Amygdala (tissue), 56 donors: ENCODE measurements around the gene SFSWAP.

Experiments used
- DNase-seq, 56 donors: peaks; one replicate each; lab custom pipeline; 2025; lab: John Stamatoyannopoulos, UW

The SFSWAP gene

GRCh38 chr12:131782061-131782460 lies 71.2 kb downstream of the SFSWAP start:
- DNase-seq = no peak

DNA sequence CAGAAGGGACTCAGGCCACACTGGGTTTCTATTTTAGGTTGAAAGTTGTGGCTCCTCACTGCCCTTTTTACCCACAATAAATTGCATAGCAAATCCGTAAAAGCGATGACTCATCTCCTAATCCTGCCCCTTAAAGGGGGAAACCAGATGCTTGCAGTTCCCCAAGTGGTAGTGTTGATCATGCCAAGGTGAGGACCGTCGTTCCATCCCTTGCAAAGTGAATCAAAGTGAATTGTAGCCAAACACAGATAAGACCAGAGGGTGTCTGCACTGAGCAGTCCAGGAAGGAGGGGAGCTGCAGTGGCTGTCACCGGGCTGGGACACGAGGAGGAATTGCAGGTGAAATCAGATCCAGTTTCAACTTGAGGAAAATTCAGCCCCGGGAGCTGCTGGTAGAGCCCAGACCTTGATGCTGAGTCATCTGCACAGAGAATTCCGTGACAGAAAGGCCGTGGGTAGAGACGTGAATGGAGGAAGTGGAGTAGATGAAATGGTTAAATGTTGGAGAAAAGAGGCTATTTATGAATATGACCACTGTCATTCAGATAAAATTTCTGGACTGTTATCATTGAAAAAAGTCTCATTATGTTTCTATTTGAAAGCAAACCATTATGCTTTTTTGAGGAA lies 73.1 kb downstream of the SFSWAP start:
- no peak for DNase-seq

GRCh38 chr12:131784909-131785762 lies 74.2 kb downstream of the SFSWAP start:
- peak in 3 of 56 donors; percentile 22 to 26 (median 23) for DNase-seq

DNA sequence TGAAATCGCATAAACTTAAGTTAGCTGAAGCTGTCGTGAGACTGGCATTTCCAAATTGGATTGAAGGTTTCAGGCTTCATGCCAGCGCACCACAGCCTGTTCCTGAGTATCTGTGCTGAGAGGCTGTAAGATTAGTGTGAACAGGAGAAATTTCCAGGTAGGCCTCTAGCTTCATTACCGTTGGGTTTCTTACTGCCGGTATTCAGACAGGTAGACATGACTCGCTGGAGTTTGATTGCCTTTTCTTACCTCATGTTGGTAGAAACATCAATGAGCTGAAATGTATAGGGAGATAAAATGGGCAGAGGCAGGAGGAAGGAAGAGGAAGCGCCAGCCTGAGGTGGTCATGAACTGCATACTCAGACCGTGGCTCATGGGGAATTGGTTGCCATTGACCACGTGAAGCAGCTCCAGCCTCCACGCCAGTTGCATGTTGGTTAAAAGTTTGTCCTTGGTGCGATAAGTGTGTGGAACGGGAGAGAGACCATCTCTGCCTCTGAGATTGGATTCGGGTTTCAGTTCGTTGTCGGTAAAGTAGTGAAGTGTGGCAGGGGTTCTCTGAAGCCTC lies 75.0 kb downstream of the SFSWAP start:
- DNase-seq = peak in 3 of 56 donors; percentile 7 to 24 (median 14)

DNA sequence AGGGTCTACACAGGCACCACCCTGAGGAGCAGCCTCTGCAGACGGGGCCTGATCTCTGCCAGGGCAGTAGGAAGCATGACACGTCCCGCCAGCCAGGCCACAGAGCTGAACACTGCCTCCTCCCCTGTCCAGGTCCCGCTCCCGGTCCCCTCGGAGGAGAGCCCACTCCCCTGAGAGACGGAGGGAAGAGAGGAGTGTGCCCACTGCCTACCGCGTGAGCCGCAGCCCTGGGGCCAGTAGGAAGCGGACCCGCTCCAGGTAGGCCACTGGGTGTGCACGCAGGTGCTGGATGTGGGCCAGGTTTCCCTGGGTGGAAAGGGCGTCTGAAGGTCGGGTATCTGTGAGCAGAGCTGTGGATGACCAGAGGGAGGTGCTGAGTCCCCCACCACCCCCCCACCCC lies 75.4 kb downstream of the SFSWAP start:
- no peak for DNase-seq

- no peak for DNase-seq
Measured at GRCh38 chr12:131787143-131787660, 76.3 kb downstream of the SFSWAP start.

- no peak for DNase-seq
Measured at GRCh38 chr12:131788070-131788469, 77.2 kb downstream of the SFSWAP start.

GRCh38 chr12:131789638-131790037 lies 78.7 kb downstream of the SFSWAP start:
- no peak for DNase-seq

DNA sequence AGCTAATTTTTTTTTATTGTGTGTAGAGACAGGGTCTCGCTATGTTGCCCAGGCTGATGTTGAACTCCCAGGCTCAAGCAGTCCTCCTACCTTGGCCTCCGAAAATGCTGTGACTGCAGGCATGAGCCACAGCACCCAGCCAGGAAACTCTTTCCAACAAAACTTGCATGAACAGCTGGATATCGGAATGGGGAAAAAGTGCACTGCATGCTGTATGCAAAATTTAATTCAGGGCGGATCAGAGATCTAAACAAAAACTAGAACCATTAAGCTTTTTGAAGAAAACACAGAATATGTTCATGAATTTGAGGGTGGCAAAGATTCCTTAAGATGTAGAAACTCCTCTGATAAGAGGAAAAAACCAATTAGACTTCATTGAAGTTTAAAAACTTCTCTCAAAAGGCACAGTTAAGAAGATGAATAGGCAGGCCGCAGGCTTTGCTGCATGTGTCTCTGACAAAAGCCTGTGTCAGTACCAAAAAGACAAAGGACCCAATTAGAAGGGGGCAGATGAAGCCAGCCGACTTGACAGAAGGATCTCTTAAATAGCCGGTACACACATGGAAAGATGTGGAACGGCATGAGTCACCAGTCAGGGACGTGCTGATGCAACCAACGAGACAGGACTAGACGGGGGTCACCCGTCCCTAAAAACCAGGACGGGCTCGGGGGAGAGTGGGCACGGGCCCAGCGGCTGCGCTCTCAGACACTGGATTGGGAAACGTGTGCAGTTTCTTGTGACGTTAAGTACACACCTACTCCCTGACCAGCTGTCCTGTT lies 82.5 kb downstream of the SFSWAP start:
- peak in 13 of 56 donors; percentile 9 to 47 (median 19) for DNase-seq

- no peak for DNase-seq
Measured at GRCh38 chr12:131794061-131794460, 83.2 kb downstream of the SFSWAP start.

GRCh38 chr12:131794573-131794972 lies 83.7 kb downstream of the SFSWAP start:
- DNase-seq = no peak

DNA sequence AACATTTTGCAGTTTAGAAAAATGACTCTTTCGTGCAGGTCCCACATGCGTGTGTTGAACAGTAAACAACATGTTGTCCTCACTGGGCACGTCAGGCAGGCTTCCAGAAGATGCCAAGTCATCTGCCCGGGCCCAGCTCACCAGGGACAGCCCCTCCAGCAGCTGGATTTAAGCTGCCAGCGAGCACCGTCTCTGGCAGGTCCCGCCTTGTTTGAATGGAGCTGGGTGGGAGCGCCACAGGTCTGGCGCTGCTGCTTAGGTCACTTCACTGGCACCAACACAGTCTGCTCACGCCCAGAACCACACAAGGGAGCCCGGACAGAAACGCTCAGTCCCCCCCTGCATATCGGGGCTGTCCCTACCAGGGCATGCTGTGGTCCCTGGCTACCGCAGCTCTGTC lies 84.2 kb downstream of the SFSWAP start:
- DNase-seq = peak in 10 of 56 donors; percentile 5 to 77 (median 16)

DNA sequence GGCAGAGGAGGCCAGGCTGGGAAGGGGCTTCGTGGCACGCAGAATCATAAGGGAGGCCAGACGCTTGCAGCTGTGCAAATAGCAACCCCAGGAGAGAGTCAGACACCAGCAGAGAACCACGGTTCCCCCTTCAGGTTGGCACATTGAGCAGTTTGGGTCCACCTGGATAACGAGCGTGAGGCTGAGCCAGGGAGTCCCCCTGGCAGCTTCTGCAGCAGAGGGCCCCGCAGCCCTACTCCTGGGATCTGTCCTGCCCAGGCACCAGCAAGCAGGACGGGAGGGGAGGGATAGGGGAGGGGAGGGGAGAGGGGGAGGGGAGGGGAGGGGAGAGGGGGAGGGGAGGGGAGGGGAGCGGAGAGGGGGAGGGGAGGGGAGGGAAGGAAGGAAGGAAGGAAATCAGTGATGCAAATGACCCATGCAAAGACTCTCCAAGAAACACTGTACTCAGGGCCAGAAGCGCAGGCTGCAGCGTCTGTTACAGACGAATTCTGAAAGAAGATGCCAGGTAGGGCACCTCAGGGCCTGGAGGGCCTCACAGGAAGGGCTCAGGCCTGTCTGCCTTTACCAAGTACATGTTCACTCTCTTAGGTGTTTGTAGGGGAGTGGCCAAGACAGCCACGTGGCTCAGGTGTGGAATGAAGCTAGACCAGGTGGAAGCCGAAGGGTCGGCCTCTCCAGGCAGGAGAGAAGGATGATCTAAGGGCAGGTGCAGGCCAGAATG lies 85.0 kb downstream of the SFSWAP start:
- no peak for DNase-seq

GRCh38 chr12:131796411-131796736 lies 85.5 kb downstream of the SFSWAP start:
- no peak for DNase-seq

- DNase-seq = no peak
Measured at GRCh38 chr12:131796754-131797587, 86.1 kb downstream of the SFSWAP start.

DNA sequence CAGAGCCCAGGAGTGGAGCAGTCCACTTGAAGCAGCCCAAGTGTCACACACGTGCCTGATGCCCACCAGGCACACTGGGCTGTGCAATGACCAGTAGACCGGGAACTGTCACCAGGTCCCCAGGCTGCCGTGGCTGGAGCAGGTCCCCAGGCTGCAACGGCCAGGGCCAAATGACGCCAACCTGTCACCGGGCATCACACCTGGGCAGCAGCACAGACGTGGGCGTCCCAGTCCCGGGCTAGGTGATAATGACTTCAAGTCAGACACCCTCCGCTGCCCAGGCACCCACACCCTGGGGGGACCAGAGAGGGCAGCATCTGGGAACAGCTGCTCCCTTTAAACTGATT lies 86.7 kb downstream of the SFSWAP start:
- DNase-seq = no peak

GRCh38 chr12:131799195-131799594 lies 88.3 kb downstream of the SFSWAP start:
- no peak for DNase-seq

- no peak for DNase-seq
Measured at GRCh38 chr12:131799828-131800593, 89.1 kb downstream of the SFSWAP start.
